Stimulated activated CD4-positive, alpha-beta T cell treated with anti-CD3 and anti-CD28 coated beads, Interleukin-12 subunit alpha, Interleukin-12 subunit beta, amount 100 ng/mL, for 24 hours (primary cell): ENCODE measurements around the gene ZNF439.
A peak's percentile ranks its signal among the peaks of the same experiment; 100 is the strongest.
"Not testable (repeated sequence)": the region's sequence is repeated elsewhere in the genome, so short reads cannot be mapped to it uniquely, and the experiment has no call there.

Source experiments
- DNase-seq, 2 experiments: peaks; one replicate each; pipeline ENCODE4 v3.0.0-alpha.2; 2020; ENCODE audit warnings: low read depth in 2 of 2

ZNF439 gene

GRCh38 chr19:11868188-11868587 is 19.7 kb downstream of the ZNF439 start:
- DNase-seq, result no peak

GRCh38 chr19:11872624-11873023 is 24.1 kb downstream of the ZNF439 start:
- no peak for DNase-seq

- no peak for DNase-seq
These were observed 25.2 kb downstream of the ZNF439 start for GRCh38 chr19:11873762-11874161.

GRCh38 chr19:11879687-11880266 is 31.3 kb downstream of the ZNF439 start:
- DNase-seq, result peak in 1 of 2 experiments; percentile 43

GRCh38 chr19:11880598-11880997 is 32.1 kb downstream of the ZNF439 start:
- no peak for DNase-seq

GRCh38 chr19:11881151-11881800 is 32.8 kb downstream of the ZNF439 start:
- DNase-seq, result peak; percentile 17 to 55

- no peak for DNase-seq
These were observed 34.1 kb downstream of the ZNF439 start for GRCh38 chr19:11882606-11883005.

- no peak for DNase-seq
These were observed 38.7 kb downstream of the ZNF439 start for GRCh38 chr19:11887234-11887610.

GRCh38 chr19:11887611-11888531 is 39.3 kb downstream of the ZNF439 start, which contains the start of gene ZNF69:
ZNF69 (plus strand) TSS chr19:11887782; CDS start chr19:11887924, 142 bp downstream.
- DNase-seq, result peak; percentile 16 to 60

- not testable (repeated sequence) for DNase-seq
These were observed 41.4 kb downstream of the ZNF439 start for GRCh38 chr19:11889901-11890300.

GRCh38 chr19:11890634-11891033 is 42.1 kb downstream of the ZNF439 start:
- no peak for DNase-seq

- no peak for DNase-seq
These were observed 46.3 kb downstream of the ZNF439 start for GRCh38 chr19:11894851-11895250.

- DNase-seq, result no peak
These were observed 53.7 kb downstream of the ZNF439 start for GRCh38 chr19:11902228-11902627.

- DNase-seq, result no peak
These were observed 57.4 kb downstream of the ZNF439 start for GRCh38 chr19:11905928-11906327.

- DNase-seq, result not testable (repeated sequence)
These were observed 63.4 kb downstream of the ZNF439 start for GRCh38 chr19:11911937-11912336.

- DNase-seq, result not testable (repeated sequence)
These were observed 66.0 kb downstream of the ZNF439 start for GRCh38 chr19:11914417-11915051.
